Psoas muscle (tissue), 8 donors: ENCODE data around the gene NRCAM. TPM values are rescaled to one million over a fixed set of nuclear protein-coding genes. Genes with fewer than 3 reads are reported as not detected.

ENCODE experiments used
- ATAC-seq, 4 donors: fragments of 200-7000 bp; cut with Tn5 transposase; one replicate each; pipeline ENCODE4 v1.9.1; 2020; ENCODE audit warnings: moderate library complexity in 3 of 4, mild to moderate bottlenecking in 2 of 4
- DNase-seq, 2 donors: peaks; one replicate each; pipeline ENCODE4 v3.0.0-alpha.2; 2020
- H3K27ac ChIP-seq: fragments of 200-600 bp; one replicate; pipeline ENCODE4 v1.8.0; 2022
- H3K27me3 ChIP-seq, 3 donors: fragments of 200-600 bp in 1 of 3; one replicate each; pipeline versions ENCODE4 v1.6.1 to v1.8.0; 2013 to 2022; ENCODE audit warnings: low read length in 2 of 3, mild to moderate bottlenecking in 2 of 3, moderate library complexity in 1 of 3; ENCODE audit not compliant: insufficient read depth in 3 of 3
- H3K36me3 ChIP-seq, 2 donors: fragments of 200-600 bp in 1 of 2; one replicate each; pipeline versions ENCODE4 v1.6.1 to v1.8.0; 2013 to 2022; ENCODE audit warnings: low read depth in 1 of 2, mild to moderate bottlenecking in 1 of 2, moderate library complexity in 1 of 2; ENCODE audit not compliant: insufficient read depth in 1 of 2
- H3K4me1 ChIP-seq: fragments of 200-600 bp; one replicate; pipeline ENCODE4 v1.8.0; 2022
- H3K4me3 ChIP-seq: fragments of 200-600 bp; one replicate; pipeline ENCODE4 v1.8.0; 2022; ENCODE audit warnings: mild to moderate bottlenecking
- H3K9me3 ChIP-seq: fragments of 200-600 bp; one replicate; pipeline ENCODE4 v1.8.0; 2022
- CTCF ChIP-seq: fragments of 200-600 bp; IDR thresholded peaks from one replicate; pipeline ENCODE4 v1.8.0; 2022; ENCODE audit warnings: antibody characterized with exemption
- WGBS, 3 donors: extraction: QIAGEN DNeasy Blood & Tissue Kit; methylation state at CpG; one replicate each; pipeline versions ENCODE4 v1.1.6 to v1.1.7; 2013; 5-methylcytosine and 5-hydroxymethylcytosine counted together
- intact Hi-C, 2 donors: fragments of 100-400 bp; cut with DNase I; formaldehyde crosslinking; loops; one replicate each; pipeline versions ENCODE4 v1.11.0 to v1.14.2; 2022
- polyA plus RNA-seq, 3 donors: library from polyadenylated mRNA; stranded (reverse); fragments of 200-250 nt; gene quantifications; one replicate each; pipeline ENCODE4 v1.2.3, GENCODE V29; 2013
- total RNA-seq, 4 donors: library from RNA; stranded (reverse); fragmentation: NEBNext Ultra II Directional in 2 of 4; extraction: Animal tissue kit (Norgen Biotek cat#: 25700) in 2 of 4; gene quantifications; one replicate each; pipeline versions ENCODE4 v1.2.1 to v1.2.4, GENCODE V29; 2021 to 2023
- donor health status: healthy with polysubstance abuse.
- donor health status: DM: no; HTN: no; CAD: no; lungs with moderate emphysema.
- donor health status: Bipolar disorder and iron deficiency.
- donor health status: healthy.
- donor health status: DM: yes; HTN: yes; CAD: no.
- donor health status: DM: no; HTN: no; CAD: no.
- donor health status: DM: no; HTN: no; CAD: no.
- donor health status: DM: yes; HTN: yes; CAD: no.

Gene NRCAM
- total and polyA plus RNA-seq, 7 donors: 0.06 to 1.8 (median 0.55) TPM

- DNase-seq: no peak
- no peak overlapping the region for H3K27ac ChIP-seq
- no peaks in the 10 kb centered on the region for H3K9me3 ChIP-seq
- ATAC-seq: no peak
- H3K36me3 ChIP-seq: no peaks in the 10 kb centered on the region
- H3K4me1 ChIP-seq: no peaks in the 10 kb centered on the region
- 86 to 92% (median 87%) methylated on average over 11 of the region's 11 CpGs for WGBS, 3 donors
- no peak overlapping the region for H3K4me3 ChIP-seq
- TF ChIP-seq CTCF: no peak
- H3K27me3 ChIP-seq: no peaks in the 10 kb centered on the region
- intact Hi-C loops: no loop called here
Measured at GRCh38 chr7:108404509-108405420, 51.5 kb downstream of the NRCAM start.

GRCh38 chr7:108403597-108404217, 52.5 kb downstream of the NRCAM start:
- Histone ChIP-seq H3K36me3 (no peaks in the 10 kb centered on the region), H3K27me3 (no peaks in the 10 kb centered on the region), H3K4me3 (no peak overlapping the region), H3K4me1 (no peaks in the 10 kb centered on the region), H3K27ac (no peak overlapping the region), H3K9me3 (no peaks in the 10 kb centered on the region)
- ATAC-seq: no peak
- 47 to 64% (median 53%) methylated on average over 9 of the region's 9 CpGs for WGBS, 3 donors
- DNase-seq: no peak
- intact Hi-C loops: no loop called here
- TF ChIP-seq CTCF: no peak

- no peak for TF ChIP-seq CTCF
- H3K9me3 ChIP-seq: no peaks in the 10 kb centered on the region
- DNase-seq: no peak
- H3K27me3 ChIP-seq: no peaks in the 10 kb centered on the region
- 28 to 49% (median 33%) methylated on average over 2 of the region's 2 CpGs for WGBS, 3 donors
- no peaks in the 10 kb centered on the region for H3K36me3 ChIP-seq
- intact Hi-C loops: no loop called here
- H3K4me3 ChIP-seq: no peak overlapping the region
- no peaks in the 10 kb centered on the region for H3K4me1 ChIP-seq
- ATAC-seq: no peak
- H3K27ac ChIP-seq: no peak overlapping the region
Measured at GRCh38 chr7:108402865-108403264, 53.4 kb downstream of the NRCAM start.

DNA sequence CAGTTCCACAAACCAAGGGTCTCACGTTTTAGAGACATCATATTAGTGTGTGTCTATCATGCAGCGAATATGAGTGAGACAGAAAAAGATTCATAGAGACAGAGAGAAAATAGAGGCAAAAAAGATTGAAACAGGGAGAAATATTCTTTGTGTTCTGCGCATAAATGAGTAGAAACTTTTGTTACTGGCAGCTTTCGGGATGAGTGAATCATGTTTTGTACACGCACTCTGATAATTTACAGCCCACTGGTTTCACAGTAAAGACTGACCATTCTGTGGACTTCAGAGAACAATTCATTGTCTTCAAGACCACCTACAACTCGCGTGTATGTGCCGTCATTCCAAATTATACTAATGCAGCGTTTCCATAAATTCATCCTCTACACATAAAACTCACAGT, 60.2 kb downstream of the NRCAM start:
- 88 to 91% (median 90%) methylated on average over 9 of the region's 9 CpGs for WGBS, 3 donors

More for the DNA sequence above, 60.2 kb downstream of the NRCAM start:
- TF ChIP-seq CTCF: no peak
- no peak for ATAC-seq
- Histone ChIP-seq H3K9me3 (no peaks in the 10 kb centered on the region), H3K4me1 (no peaks in the 10 kb centered on the region), H3K4me3 (no peak overlapping the region), H3K27me3 (no peaks in the 10 kb centered on the region), H3K27ac (no peak overlapping the region), H3K36me3 (no peaks in the 10 kb centered on the region)
- no peak for DNase-seq
- intact Hi-C loops: no loop called here
